Mesenchymal stem cell (in vitro differentiated cells and primary cell): Measurements from ENCODE around the gene UFC1.
A peak's percentile ranks its signal among the peaks of the same experiment; 100 is the strongest.

ENCODE experiments used
- DNase-seq: peaks from one replicate; pipeline ENCODE4 v3.0.0-alpha.2; 2013
- H2AFZ ChIP-seq: one replicate; pipeline ENCODE4 v1.6.1; 2013; ENCODE audit warnings: low read depth, mild to moderate bottlenecking, control low read depth, inconsistent platforms, low read length, moderate library complexity
- H2AK5ac ChIP-seq: 2 replicates; pipeline ENCODE4 v1.6.1; 2013; ENCODE audit warnings: low read length, moderate library complexity, mild to moderate bottlenecking, inconsistent platforms; ENCODE audit not compliant: severe bottlenecking
- H2BK120ac ChIP-seq: one replicate; pipeline ENCODE4 v1.6.1; 2013; ENCODE audit warnings: low read depth, mild to moderate bottlenecking, inconsistent platforms, low read length, moderate library complexity
- H2BK12ac ChIP-seq, 2 experiments: one replicate each; pipeline ENCODE4 v1.6.1; 2013; ENCODE audit warnings: inconsistent platforms in 2 of 2, low read length in 2 of 2, mild to moderate bottlenecking in 2 of 2, moderate library complexity in 2 of 2, control low read depth in 1 of 2
- H2BK15ac ChIP-seq: one replicate; pipeline ENCODE4 v1.6.1; 2013; ENCODE audit warnings: mild to moderate bottlenecking, low read depth, inconsistent platforms; ENCODE audit not compliant: poor library complexity, severe bottlenecking
- H2BK5ac ChIP-seq: 2 replicates; pipeline ENCODE4 v1.6.1; 2013; ENCODE audit warnings: low read depth, mild to moderate bottlenecking, low read length, control low read depth, inconsistent platforms; ENCODE audit not compliant: poor library complexity, severe bottlenecking
- H3K14ac ChIP-seq, 2 experiments: one replicate each; pipeline ENCODE4 v1.6.1; 2013; ENCODE audit warnings: inconsistent platforms in 2 of 2, low read length in 2 of 2, control low read depth in 1 of 2, mild to moderate bottlenecking in 1 of 2, moderate library complexity in 1 of 2
- H3K18ac ChIP-seq, 2 experiments: one replicate each; pipeline ENCODE4 v1.6.1; 2013; ENCODE audit warnings: inconsistent platforms in 2 of 2, low read length in 2 of 2, control low read depth in 1 of 2, low read depth in 1 of 2, mild to moderate bottlenecking in 1 of 2
- H3K23ac ChIP-seq, 2 experiments: one replicate each; pipeline ENCODE4 v1.6.1; 2013; ENCODE audit warnings: inconsistent platforms in 2 of 2, low read length in 2 of 2, mild to moderate bottlenecking in 2 of 2, moderate library complexity in 2 of 2, control low read depth in 1 of 2
- H3K27ac ChIP-seq: 2 replicates; pipeline ENCODE4 v1.5.1; 2013; ENCODE audit warnings: mild to moderate bottlenecking, moderate library complexity, low read length, control low read depth, inconsistent platforms; ENCODE audit not compliant: poor library complexity, severe bottlenecking
- H3K27me3 ChIP-seq, 2 experiments: 2 replicates each; pipeline versions ENCODE4 v1.6.1 to v1.7.0; 2013; ENCODE audit warnings: low read length in 2 of 2, mild to moderate bottlenecking in 2 of 2, moderate library complexity in 2 of 2, control low read depth in 1 of 2, inconsistent platforms in 1 of 2; ENCODE audit not compliant: control insufficient read depth in 1 of 2, insufficient read depth in 1 of 2
- H3K36me3 ChIP-seq, 2 experiments: 2 replicates each; pipeline versions ENCODE4 v1.6.1 to v1.7.0; 2013; ENCODE audit warnings: low read length in 2 of 2, control low read depth in 1 of 2, inconsistent platforms in 1 of 2, low read depth in 1 of 2, mild to moderate bottlenecking in 1 of 2; ENCODE audit not compliant: insufficient read depth in 2 of 2, control insufficient read depth in 1 of 2
- H3K4ac ChIP-seq, 2 experiments: one replicate each; pipeline ENCODE4 v1.6.1; 2013; ENCODE audit warnings: inconsistent platforms in 2 of 2, low read length in 2 of 2, mild to moderate bottlenecking in 2 of 2, moderate library complexity in 2 of 2, control low read depth in 1 of 2, low read depth in 1 of 2
- H3K4me1 ChIP-seq: 2 replicates; pipeline ENCODE4 v1.6.1; 2013; ENCODE audit warnings: low read depth, low read length, control low read depth; ENCODE audit not compliant: control insufficient read depth, insufficient read depth
- H3K4me2 ChIP-seq: 2 replicates; pipeline ENCODE4 v1.6.1; 2013; ENCODE audit warnings: low read length, mild to moderate bottlenecking, inconsistent platforms; ENCODE audit not compliant: poor library complexity, severe bottlenecking
- H3K4me3 ChIP-seq, 2 experiments: 2 replicates each; pipeline versions ENCODE4 v1.5.1 to v1.7.0; 2013; ENCODE audit warnings: low read length in 2 of 2, mild to moderate bottlenecking in 2 of 2, control low read depth in 1 of 2, low read depth in 1 of 2; ENCODE audit not compliant: insufficient read depth in 1 of 2
- H3K79me1 ChIP-seq: replicated peaks from 2 replicates; pipeline ENCODE4 v1.6.1; 2013; ENCODE audit warnings: mild to moderate bottlenecking, control low read depth, low read length, inconsistent platforms; ENCODE audit not compliant: poor library complexity, severe bottlenecking
- H3K9ac ChIP-seq: 2 replicates; pipeline ENCODE4 v1.7.0; 2013; ENCODE audit warnings: mild to moderate bottlenecking, low read length, moderate library complexity
- H3K9me3 ChIP-seq: 2 replicates; pipeline ENCODE4 v1.7.0; 2013; ENCODE audit warnings: mild to moderate bottlenecking, low read length; ENCODE audit not compliant: control insufficient read depth
- H4K8ac ChIP-seq: one replicate; pipeline ENCODE4 v1.6.1; 2013; ENCODE audit warnings: inconsistent platforms, mild to moderate bottlenecking, low read length, moderate library complexity
- H4K91ac ChIP-seq: one replicate; pipeline ENCODE4 v1.6.1; 2013; ENCODE audit warnings: mild to moderate bottlenecking, low read length, inconsistent platforms
- WGBS: methylation state at CpG from one replicate; pipeline ENCODE4 v1.1.7; 2013; ENCODE audit warnings: mixed read lengths; 5-methylcytosine and 5-hydroxymethylcytosine counted together

UFC1 gene

GRCh38 chr1:161133220-161133740, 20.5 kb upstream of the UFC1 start:
- H3K4me2 ChIP-seq = peak overlapping the region; percentile 40
- peaks cover 9% of the 10 kb centered on the region for H3K4me1 ChIP-seq
- peak overlapping the region; percentile 62 for H4K91ac ChIP-seq
- peaks cover 6 to 24% of the 10 kb centered on the region in 2 experiments for H3K36me3 ChIP-seq
- no peak overlapping the region for H2BK120ac ChIP-seq
- H3K14ac ChIP-seq = no peak overlapping the region
- H3K18ac ChIP-seq = peak overlapping the region; percentile 91 to 98
- no peak overlapping the region for H2BK15ac ChIP-seq
- H2BK5ac ChIP-seq = no peak overlapping the region
- H3K9me3 ChIP-seq = no peaks in the 10 kb centered on the region
- H4K8ac ChIP-seq = peak overlapping the region; percentile 90
- no peak overlapping the region for H2AK5ac ChIP-seq
- peak overlapping the region; percentile 88 for H3K27ac ChIP-seq
- peak overlapping the region; percentile 95 for H3K9ac ChIP-seq
- H3K23ac ChIP-seq = peak overlapping the region in 1 of 2 experiments; percentile 70
- H3K4ac ChIP-seq = peak overlapping the region; percentile 75 to 85
- no peaks in the 10 kb centered on the region for H3K27me3 ChIP-seq
- 1% methylated on average over 11 of the region's 11 CpGs for WGBS
- H3K79me1 ChIP-seq = peaks cover 32% of the 10 kb centered on the region
- peak overlapping the region in 1 of 2 experiments; percentile 47 for H2BK12ac ChIP-seq
- peak overlapping the region; percentile 75 to 94 for H3K4me3 ChIP-seq
- H2AFZ ChIP-seq = peak overlapping the region; percentile 64
- peak; percentile 64 for DNase-seq

- H3K9ac ChIP-seq = no peak overlapping the region
- no peaks in the 10 kb centered on the region for H3K9me3 ChIP-seq
- H4K8ac ChIP-seq = no peak overlapping the region
- H3K4me3 ChIP-seq = no peak overlapping the region
- no peak overlapping the region for H2AFZ ChIP-seq
- no peak overlapping the region for H3K14ac ChIP-seq
- peaks cover 7% of the 10 kb centered on the region for H3K4me1 ChIP-seq
- H2BK120ac ChIP-seq = no peak overlapping the region
- peaks cover 0 to 4% of the 10 kb centered on the region in 2 experiments for H3K36me3 ChIP-seq
- DNase-seq = no peak
- H3K23ac ChIP-seq = no peak overlapping the region
- H3K4me2 ChIP-seq = no peak overlapping the region
- H4K91ac ChIP-seq = no peak overlapping the region
- H2BK12ac ChIP-seq = no peak overlapping the region
- 90% methylated on average over 3 of the region's 3 CpGs for WGBS
- H3K4ac ChIP-seq = no peak overlapping the region
- H2BK5ac ChIP-seq = no peak overlapping the region
- H3K18ac ChIP-seq = no peak overlapping the region
- H3K79me1 ChIP-seq = peaks cover 30% of the 10 kb centered on the region
- no peak overlapping the region for H2BK15ac ChIP-seq
- no peak overlapping the region for H2AK5ac ChIP-seq
- H3K27ac ChIP-seq = no peak overlapping the region
- no peaks in the 10 kb centered on the region for H3K27me3 ChIP-seq
Measured at GRCh38 chr1:161137881-161138280, 15.9 kb upstream of the UFC1 start.

GRCh38 chr1:161138431-161138830, 15.3 kb upstream of the UFC1 start:
- Histone ChIP-seq H2AK5ac (no peak overlapping the region), H3K4me3 (no peak overlapping the region), H3K14ac (no peak overlapping the region), H3K9me3 (no peaks in the 10 kb centered on the region), H2BK5ac (no peak overlapping the region), H3K4me1 (peaks cover 7% of the 10 kb centered on the region), H2BK120ac (no peak overlapping the region), H3K79me1 (peaks cover 30% of the 10 kb centered on the region), H4K8ac (no peak overlapping the region), H3K23ac (no peak overlapping the region), H3K4ac (no peak overlapping the region), H2AFZ (no peak overlapping the region), H3K18ac (no peak overlapping the region), H4K91ac (no peak overlapping the region), H2BK15ac (no peak overlapping the region), H3K9ac (no peak overlapping the region), H3K36me3 (peaks cover 0 to 4% of the 10 kb centered on the region in 2 experiments), H2BK12ac (no peak overlapping the region), H3K27ac (no peak overlapping the region), H3K27me3 (no peaks in the 10 kb centered on the region), H3K4me2 (no peak overlapping the region)
- no peak for DNase-seq
- WGBS = 100% methylated on average over 1 of the region's 1 CpG

- no peaks in the 10 kb centered on the region for H3K9me3 ChIP-seq
- H2BK12ac ChIP-seq = no peak overlapping the region
- H2BK15ac ChIP-seq = no peak overlapping the region
- peaks cover 0 to 1% of the 10 kb centered on the region in 2 experiments for H3K36me3 ChIP-seq
- H3K27ac ChIP-seq = no peak overlapping the region
- no peak overlapping the region for H3K14ac ChIP-seq
- no peaks in the 10 kb centered on the region for H3K4me1 ChIP-seq
- no peak overlapping the region for H3K18ac ChIP-seq
- H3K9ac ChIP-seq = no peak overlapping the region
- WGBS = no CpG with 5 or more reads among the region's 1 CpG
- no peak overlapping the region for H3K23ac ChIP-seq
- no peak overlapping the region for H4K91ac ChIP-seq
- no peak overlapping the region for H2AFZ ChIP-seq
- no peak overlapping the region for H4K8ac ChIP-seq
- H2AK5ac ChIP-seq = no peak overlapping the region
- no peak overlapping the region for H3K4ac ChIP-seq
- no peaks in the 10 kb centered on the region for H3K27me3 ChIP-seq
- no peak overlapping the region for H3K4me3 ChIP-seq
- peak; percentile 70 for DNase-seq
- no peak overlapping the region for H2BK120ac ChIP-seq
- H3K4me2 ChIP-seq = no peak overlapping the region
- no peak overlapping the region for H2BK5ac ChIP-seq
- peaks cover 29% of the 10 kb centered on the region for H3K79me1 ChIP-seq
Measured at GRCh38 chr1:161139766-161140165, 14.0 kb upstream of the UFC1 start.
